Heart right ventricle (tissue), 16 donors: ENCODE results near the gene HSPBAP1. TPM values are rescaled to one million over a fixed set of nuclear protein-coding genes. Genes with fewer than 3 reads are reported as not detected.

ENCODE experiments used
- ATAC-seq, 8 donors: fragments of 200-7000 bp; cut with Tn5 transposase; one replicate each; pipeline ENCODE4 v1.9.1; 2020; ENCODE audit warnings: mild to moderate bottlenecking in 8 of 8, moderate library complexity in 8 of 8, moderate number of reproducible peaks in 1 of 8
- DNase-seq, 2 donors: peaks; one replicate each; pipeline ENCODE4 v3.0.0-alpha.2; 2020
- H3K27ac ChIP-seq, 10 donors: fragments of 200-600 bp; sonication (generic) in 2 of 10; one replicate each; pipeline versions ENCODE4 v1.5.0 to v1.8.0; 2020 to 2022; ENCODE audit warnings: mild to moderate bottlenecking in 3 of 10
- H3K27me3 ChIP-seq, 7 donors: fragments of 200-600 bp; one replicate each; pipeline ENCODE4 v1.8.0; 2021 to 2022; ENCODE audit warnings: mild to moderate bottlenecking in 2 of 7
- H3K36me3 ChIP-seq, 9 donors: fragments of 200-600 bp; sonication (generic) in 1 of 9; one replicate each; pipeline versions ENCODE4 v1.5.0 to v1.8.0; 2020 to 2022; ENCODE audit warnings: mild to moderate bottlenecking in 2 of 9
- H3K4me1 ChIP-seq, 9 donors: fragments of 200-600 bp; sonication (generic) in 1 of 9; one replicate each; pipeline versions ENCODE4 v1.5.0 to v1.8.0; 2020 to 2022; ENCODE audit warnings: mild to moderate bottlenecking in 4 of 9
- H3K4me3 ChIP-seq, 10 donors: fragments of 200-600 bp; sonication (generic) in 2 of 10; one replicate each; pipeline versions ENCODE4 v1.5.0 to v1.8.0; 2020 to 2022; ENCODE audit warnings: mild to moderate bottlenecking in 7 of 10, moderate library complexity in 2 of 10
- H3K9me3 ChIP-seq, 11 donors: fragments of 200-600 bp in 10 of 11; sonication (generic) in 2 of 11; one replicate each; pipeline versions ENCODE4 v1.5.0 to v1.8.0; 2013 to 2022; ENCODE audit warnings: mild to moderate bottlenecking in 2 of 11, control low read depth in 1 of 11, moderate library complexity in 1 of 11
- WGBS, 2 donors: extraction: QIAGEN DNeasy Blood & Tissue Kit; methylation state at CpG; one replicate each; pipeline ENCODE4 v1.1.7; 2013; ENCODE audit warnings: inconsistent platforms in 1 of 2; 5-methylcytosine and 5-hydroxymethylcytosine counted together
- intact Hi-C, 10 donors: fragments of 100-400 bp; cut with DNase I; formaldehyde crosslinking; loops; one replicate each; pipeline versions ENCODE4 v1.11.1 to v1.14.2; 2022
- polyA plus RNA-seq, 2 donors: library from polyadenylated mRNA; stranded (reverse); fragments of 200-250 nt; gene quantifications; one replicate each; pipeline ENCODE4 v1.2.3, GENCODE V29; 2013
- total RNA-seq, 10 donors: library from RNA; stranded (reverse); fragmentation: NEBNext Ultra II Directional in 3 of 10; extraction: Animal tissue kit (Norgen Biotek cat#: 25700) in 3 of 10; gene quantifications; one replicate each; pipeline versions ENCODE4 v1.2.1 to v1.2.4, GENCODE V29; 2021 to 2023
- TF ChIP-seq, protein P1 (sequence below), 9 donors: fragments of 200-600 bp; sonication (generic) in 2 of 9; IDR thresholded peaks; one replicate each; pipeline versions ENCODE4 v1.5.0 to v1.8.0; 2021 to 2022; ENCODE audit warnings: antibody characterized with exemption in 9 of 9, mild to moderate bottlenecking in 5 of 9, moderate library complexity in 1 of 9
- donor health status: Arrhythmogenic right ventricular cardiomyopathy.
- donor health status: ischemic (EF 13 %, LVEDD 7.1; RV severe dilation, severe dysfunction).
- donor health status: healthy with polysubstance abuse.
- donor health status: DM: no; HTN: yes; CAD: no.
- donor health status: DM: no; HTN: no; CAD: no.
- donor health status: ischemic (EF 25% LVEDD 6.9; RV normal size, moderate dysfunction).
- donor health status: ischemic (EF 25% LVEDD 5.7; RV mildly dilated, moderate dysfunction).
- donor health status: healthy.
- donor health status: DM: yes; HTN: yes; CAD: no.
- donor health status: Ischemic cardiomyopathy.
- donor health status: ischemic (EF 35%, LVEDD 5.7; RV mildly dilated, moderate dysfunction).
- donor health status: nonischemic (EF 11% LVEDD 7.7; RV severe dilation, severe dysfunction).
- donor health status: DM: yes; HTN: yes; CAD: no.
- donor health status: PGD.
- donor health status: ischemic (EF 29% LVEDD 5.4; RV normal size, mild dysfunction).
- donor health status: nonischemic (EF 23%, LVEDD 6.1; RV moderate dilation, normal function).

Gene HSPBAP1
- total and polyA plus RNA-seq, 12 donors = 2.7 to 18.5 (median 4.0) TPM

DNA sequence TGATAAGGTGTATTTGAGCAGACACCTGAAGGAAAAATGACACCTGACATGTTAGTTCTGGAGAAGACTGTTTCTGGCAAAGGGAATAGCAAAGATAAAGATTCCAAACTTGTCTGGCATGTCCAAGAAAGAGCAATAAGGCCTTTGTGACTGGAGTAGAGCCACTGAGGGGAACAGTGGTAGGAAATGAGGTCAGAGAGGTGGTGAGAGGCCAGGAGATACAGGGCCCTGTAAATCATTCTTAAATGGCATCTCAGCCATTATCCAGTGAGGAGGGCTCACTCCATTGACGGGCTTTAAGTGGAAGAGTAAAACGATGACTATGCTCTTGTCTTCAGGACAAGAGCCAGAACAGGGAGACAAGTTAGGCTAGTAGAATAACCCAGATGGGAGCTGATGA lies 5.7 kb upstream of the HSPBAP1 start:
- no peaks in the 10 kb centered on the region for H3K36me3 ChIP-seq
- DNase-seq (no peak), ATAC-seq (no peak)
- no peaks in the 10 kb centered on the region for H3K27me3 ChIP-seq
- peaks cover 0 to 31% (median 22%) of the 10 kb centered on the region in 9 donors for H3K4me1 ChIP-seq
- intact Hi-C loops = loop anchor here in 1 of 10 donors (5.0 to 10.0 kb wide), 2 partner anchors 405 to 1513 kb away; no protein-coding TSS in a partner anchor
- TF ChIP-seq, protein P1, sequence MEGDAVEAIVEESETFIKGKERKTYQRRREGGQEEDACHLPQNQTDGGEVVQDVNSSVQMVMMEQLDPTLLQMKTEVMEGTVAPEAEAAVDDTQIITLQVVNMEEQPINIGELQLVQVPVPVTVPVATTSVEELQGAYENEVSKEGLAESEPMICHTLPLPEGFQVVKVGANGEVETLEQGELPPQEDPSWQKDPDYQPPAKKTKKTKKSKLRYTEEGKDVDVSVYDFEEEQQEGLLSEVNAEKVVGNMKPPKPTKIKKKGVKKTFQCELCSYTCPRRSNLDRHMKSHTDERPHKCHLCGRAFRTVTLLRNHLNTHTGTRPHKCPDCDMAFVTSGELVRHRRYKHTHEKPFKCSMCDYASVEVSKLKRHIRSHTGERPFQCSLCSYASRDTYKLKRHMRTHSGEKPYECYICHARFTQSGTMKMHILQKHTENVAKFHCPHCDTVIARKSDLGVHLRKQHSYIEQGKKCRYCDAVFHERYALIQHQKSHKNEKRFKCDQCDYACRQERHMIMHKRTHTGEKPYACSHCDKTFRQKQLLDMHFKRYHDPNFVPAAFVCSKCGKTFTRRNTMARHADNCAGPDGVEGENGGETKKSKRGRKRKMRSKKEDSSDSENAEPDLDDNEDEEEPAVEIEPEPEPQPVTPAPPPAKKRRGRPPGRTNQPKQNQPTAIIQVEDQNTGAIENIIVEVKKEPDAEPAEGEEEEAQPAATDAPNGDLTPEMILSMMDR (IDR thresholded peaks at IDR 0.05) = no peak
- WGBS, 2 donors = 67 to 79% methylated on average over 2 of the region's 2 CpGs
- no peaks in the 10 kb centered on the region for H3K9me3 ChIP-seq
- H3K27ac ChIP-seq = no peak overlapping the region
- H3K4me3 ChIP-seq = no peak overlapping the region

DNA sequence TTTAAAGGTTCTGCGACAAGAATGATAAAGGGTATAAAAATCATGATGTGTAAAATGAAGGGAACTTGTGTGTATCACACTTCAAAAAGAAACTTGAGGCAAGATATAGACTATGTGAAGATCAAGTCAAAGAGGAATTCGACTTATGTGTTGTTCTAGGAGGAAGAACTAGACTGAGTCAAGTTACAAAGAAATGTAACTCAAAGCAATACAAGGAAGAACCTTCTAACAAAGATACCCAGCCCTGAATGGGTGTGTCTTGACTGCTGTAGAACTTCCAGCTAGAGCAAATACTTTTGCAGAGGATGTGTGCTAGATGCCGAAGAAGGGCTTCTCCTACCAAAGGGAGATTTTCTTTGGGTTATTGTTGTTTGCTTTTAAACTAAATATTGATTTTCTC lies 3.7 kb upstream of the HSPBAP1 start:
- 85 to 92% methylated on average over 3 of the region's 3 CpGs for WGBS, 2 donors
- Histone ChIP-seq H3K27me3 (no peaks in the 10 kb centered on the region), H3K4me1 (peaks cover 0 to 40% (median 23%) of the 10 kb centered on the region in 9 donors), H3K4me3 (no peak overlapping the region), H3K9me3 (no peaks in the 10 kb centered on the region), H3K27ac (peak overlapping the region in 1 of 10 donors; percentile 23), H3K36me3 (no peaks in the 10 kb centered on the region)
- no peak for ATAC-seq
- intact Hi-C loops = loop anchor here in 1 of 10 donors (5.0 to 10.0 kb wide), 2 partner anchors 402 to 1515 kb away; no protein-coding TSS in a partner anchor
- no peak for DNase-seq
- TF ChIP-seq, protein P1 (IDR thresholded peaks at IDR 0.05) = no peak

DNA sequence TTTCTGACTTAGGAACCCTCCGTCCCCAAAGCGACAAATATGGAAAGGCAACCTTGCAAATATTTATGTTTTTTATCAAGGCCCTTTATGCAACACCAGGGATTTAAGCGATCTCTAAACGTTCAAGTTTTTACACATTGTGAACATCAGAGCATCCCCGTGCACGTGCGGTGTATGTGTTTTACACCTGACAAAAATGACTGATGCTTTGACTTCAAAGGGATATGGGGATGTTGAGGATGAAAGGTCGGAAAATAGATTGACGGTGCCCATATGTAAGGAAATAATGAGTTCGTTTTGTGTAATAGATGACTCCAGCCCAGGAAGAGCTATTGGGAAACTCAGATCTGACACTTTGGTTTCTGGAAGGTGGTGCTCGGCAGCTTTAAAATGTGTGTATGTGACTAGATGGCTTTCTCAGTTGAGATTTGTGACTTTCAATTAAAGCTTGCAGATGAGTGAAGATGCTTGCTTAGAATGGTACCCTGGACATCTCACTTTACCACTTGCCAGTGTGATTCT lies 2.1 kb upstream of the HSPBAP1 start:
- Histone ChIP-seq H3K27ac (peak overlapping the region; percentile 83 to 98 (median 95)), H3K36me3 (no peaks in the 10 kb centered on the region), H3K9me3 (no peaks in the 10 kb centered on the region), H3K4me3 (peak overlapping the region; percentile 47 to 96 (median 84)), H3K27me3 (no peaks in the 10 kb centered on the region), H3K4me1 (peaks cover 0 to 52% (median 19%) of the 10 kb centered on the region in 9 donors)
- ATAC-seq = no peak
- TF ChIP-seq, protein P1 (IDR thresholded peaks at IDR 0.05) = no peak
- WGBS, 2 donors = 31 to 32% methylated on average over 11 of the region's 11 CpGs
- no peak for DNase-seq
- intact Hi-C loops = loop anchor here in 1 of 10 donors (5.0 to 10.0 kb wide), 2 partner anchors 401 to 1517 kb away; no protein-coding TSS in a partner anchor

DNA sequence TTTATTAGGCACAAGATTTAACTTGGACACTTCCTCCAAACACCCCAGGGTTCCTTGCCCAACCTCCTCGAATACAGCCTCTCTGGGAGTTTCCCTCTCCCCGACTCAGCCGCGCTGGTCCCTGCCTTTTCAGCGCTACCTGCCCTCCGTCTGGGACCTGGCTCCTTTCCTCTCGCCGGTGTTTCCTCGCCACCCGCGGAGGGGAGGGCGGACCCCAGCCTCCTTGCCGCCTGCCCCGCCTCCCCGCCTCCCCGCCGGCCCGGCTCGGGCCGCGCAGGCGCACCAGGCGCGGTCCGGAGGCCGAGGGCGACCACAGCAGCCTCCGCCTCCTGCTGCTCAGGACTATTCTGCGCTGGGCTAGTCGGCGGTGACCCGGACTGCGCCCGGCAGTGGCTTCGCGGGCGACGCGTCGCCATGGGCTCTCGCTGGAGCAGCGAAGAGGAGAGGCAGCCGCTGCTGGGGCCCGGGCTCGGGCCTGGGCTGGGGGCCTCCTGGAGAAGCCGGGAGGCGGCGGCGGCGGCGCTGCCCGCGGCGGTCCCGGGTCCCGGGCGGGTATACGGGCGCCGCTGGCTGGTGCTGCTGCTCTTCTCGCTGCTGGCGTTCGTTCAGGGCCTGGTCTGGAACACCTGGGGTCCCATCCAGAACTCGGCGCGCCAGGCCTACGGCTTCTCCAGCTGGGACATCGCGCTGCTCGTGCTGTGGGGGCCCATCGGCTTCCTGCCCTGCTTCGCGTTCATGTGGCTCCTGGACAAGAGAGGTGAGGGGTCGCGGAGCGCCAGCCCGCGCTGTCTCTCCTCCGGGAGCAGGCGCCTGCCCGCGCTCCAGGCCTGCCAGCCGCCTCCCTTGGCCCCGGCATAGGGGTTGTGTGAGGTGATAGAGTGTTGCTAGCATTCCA lies 1.4 kb upstream of the HSPBAP1 start, which contains the start of gene SLC49A4:
TSS of gene SLC49A4 (plus strand) at position 291 of the 895 bp plus-strand sequence. CDS start at position 415, 124 bp downstream.
- Histone ChIP-seq H3K4me1 (peaks cover 0 to 56% (median 19%) of the 10 kb centered on the region in 9 donors), H3K36me3 (no peaks in the 10 kb centered on the region), H3K4me3 (peak within 1 kb of the TSS; percentile 47 to 96 (median 84)), H3K9me3 (no peaks in the 10 kb centered on the region), H3K27me3 (no peaks in the 10 kb centered on the region), H3K27ac (peak within 1 kb of the TSS; percentile 83 to 98 (median 95))
- WGBS, 2 donors = 0 to 1% methylated on average over 83 to 84 of the region's 84 CpGs
- peak; percentile 82 to 93 (median 90) for ATAC-seq
- TF ChIP-seq, protein P1 (IDR thresholded peaks at IDR 0.05) = peak in 3 of 9 donors; percentile 19 to 33 (median 28)
- peak; percentile 63 to 80 for DNase-seq
- intact Hi-C loops = loop anchor here in 2 of 10 donors (5.0 to 10.0 kb wide), 3 partner anchors 400 to 1517 kb away; partner anchors contain the start of gene POLQ (in 1 of the 2)
